ENCODE measurements around the gene SEMA3D.

DNA sequence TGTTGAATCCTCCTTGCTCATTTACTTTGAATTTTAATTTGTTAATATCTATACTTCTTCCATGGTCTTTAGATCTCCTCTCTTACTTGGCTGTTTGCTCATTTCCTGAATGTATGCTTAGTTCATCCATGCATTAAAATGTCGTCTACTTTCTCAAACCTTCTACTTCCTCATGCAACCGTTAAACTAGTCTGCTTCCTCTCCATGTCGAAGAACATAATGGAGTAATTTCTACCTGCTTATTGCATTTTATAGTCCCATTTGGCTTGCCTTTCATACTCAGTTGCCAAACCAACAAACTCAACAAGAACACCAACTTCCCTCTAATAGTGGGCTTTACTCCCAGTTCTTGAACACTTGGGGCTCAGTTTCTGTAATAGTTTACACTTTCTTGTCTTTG is 43.8 kb upstream of the SEMA3D start:
- no peak for TF ChIP-seq ZNF274 (IDR thresholded peaks at IDR 0.05; ENCODE audit: low read depth, low read length)
- no peak for TF ChIP-seq YY1 (IDR thresholded peaks at IDR 0.05; ENCODE audit: insufficient read depth, insufficient read length)
- TF ChIP-seq SUZ12 (IDR thresholded peaks at IDR 0.05; ENCODE audit: extremely low read depth, insufficient read depth, insufficient read length): no peak
